Inflammatory macrophage treated with lipopolysaccharide for 4 hours (primary cell): ENCODE measurements around the gene SCD5.

ENCODE experiments used
- DNase-seq: peaks from one replicate; pipeline ENCODE4 v3.0.0-alpha.2; 2020

The SCD5 gene

DNA sequence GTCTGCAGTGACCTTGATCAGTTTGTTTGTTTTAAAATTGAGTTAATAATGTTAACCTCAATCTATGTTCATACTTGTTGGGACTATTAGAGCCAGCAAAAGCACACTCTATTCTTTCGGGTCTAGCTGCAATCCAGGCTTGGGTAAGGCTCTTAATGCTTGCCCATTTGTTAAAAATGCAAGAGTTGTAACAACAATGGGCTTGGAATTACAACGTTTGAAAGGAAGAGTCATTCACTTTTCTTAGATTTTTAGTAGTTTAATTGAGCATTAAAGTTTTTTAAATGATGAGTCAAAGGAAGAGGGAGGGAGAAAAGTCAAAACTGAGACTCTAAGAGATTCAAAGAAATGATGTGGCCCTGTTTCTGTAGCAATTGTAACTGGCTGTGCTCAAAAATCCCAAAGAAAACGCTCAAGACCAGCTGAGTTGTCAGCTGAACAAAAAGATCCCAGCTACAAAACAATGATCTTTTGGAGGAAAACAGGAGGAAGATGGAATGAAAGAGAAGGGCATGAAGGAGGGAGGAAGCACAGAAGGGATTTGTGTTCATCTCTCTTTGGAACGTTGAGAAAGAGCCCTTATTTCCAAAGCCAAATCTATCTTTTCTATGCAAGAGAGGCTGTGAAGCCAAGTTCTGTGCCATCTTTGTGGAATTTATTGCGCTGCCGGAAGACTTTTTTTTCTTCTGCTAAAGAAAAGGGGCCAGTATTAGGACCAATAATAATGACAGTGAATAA lies 5.5 kb downstream of the SCD5 start:
- no peak for DNase-seq

DNA sequence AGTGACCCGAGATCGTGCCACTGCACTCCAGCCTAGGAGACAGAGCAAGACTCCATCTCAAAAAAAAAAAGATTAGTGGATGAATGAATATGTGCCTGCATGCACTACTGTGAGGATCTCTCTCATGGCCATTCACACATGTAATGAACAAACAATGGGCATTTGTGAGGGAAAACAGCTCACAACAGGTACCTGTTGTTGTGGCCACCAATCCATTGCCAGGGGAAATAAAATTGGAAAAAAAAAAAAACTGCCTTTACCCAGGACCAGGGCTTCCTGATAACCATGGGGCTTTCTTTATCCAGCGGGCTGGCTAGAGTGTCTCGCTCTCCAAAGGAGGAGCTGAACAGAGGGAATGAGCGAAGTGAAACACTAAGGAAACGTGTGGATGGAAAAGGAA lies 7.4 kb downstream of the SCD5 start:
- DNase-seq: no peak

DNA sequence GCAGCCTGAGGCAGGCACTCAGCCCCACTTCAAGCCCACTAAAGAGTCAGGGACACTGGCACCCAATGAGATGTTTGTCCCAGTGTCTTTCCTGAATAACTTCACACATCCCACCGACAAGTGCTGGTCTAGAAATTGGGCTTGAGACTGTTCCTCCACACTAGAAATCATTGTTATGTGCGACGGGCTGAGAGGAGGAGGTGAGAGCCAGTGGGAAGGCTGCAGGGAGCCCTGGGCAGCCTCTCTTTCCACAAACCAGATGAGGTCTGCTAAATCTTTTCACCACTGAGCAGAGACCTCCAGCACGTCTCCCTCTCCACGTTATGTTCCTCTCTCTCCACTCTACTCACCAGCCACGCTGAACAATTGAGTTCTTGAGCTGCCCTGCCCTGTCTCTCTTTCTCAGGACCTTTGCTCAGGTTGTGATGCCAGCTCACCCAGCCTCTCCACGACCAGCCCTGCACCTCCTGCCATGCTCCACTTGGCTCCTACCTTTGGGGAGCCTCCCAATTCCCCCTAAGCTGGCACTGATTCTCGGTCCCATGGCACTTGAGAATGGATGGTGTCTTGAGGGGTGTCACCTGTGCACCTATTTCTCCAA lies 8.4 kb downstream of the SCD5 start:
- no peak for DNase-seq

- no peak for DNase-seq
These were observed 9.4 kb downstream of the SCD5 start for GRCh38 chr4:82789025-82789776.

- DNase-seq: no peak
These were observed 11.3 kb downstream of the SCD5 start for GRCh38 chr4:82787342-82787741.

DNA sequence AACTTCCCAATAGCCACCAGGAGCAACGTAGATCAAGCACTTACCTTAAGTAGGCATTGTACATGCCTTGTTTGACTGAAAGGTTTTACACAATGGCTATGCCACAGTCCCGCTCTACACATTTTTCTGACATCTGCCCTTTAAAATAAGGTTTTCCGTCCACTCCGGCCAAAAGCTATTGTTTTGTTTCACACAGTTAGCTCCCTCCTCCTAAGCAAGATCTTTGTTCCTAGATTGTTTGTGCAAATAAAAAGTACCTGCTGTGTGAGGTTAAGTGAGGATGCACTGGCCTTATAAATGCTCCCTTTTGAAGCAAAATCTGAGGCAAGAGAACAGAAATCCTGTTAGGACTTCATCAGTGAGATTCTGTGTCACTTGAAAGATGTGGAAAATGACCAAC lies 11.8 kb downstream of the SCD5 start:
- DNase-seq: no peak

GRCh38 chr4:82785611-82786400 lies 12.8 kb downstream of the SCD5 start:
- no peak for DNase-seq

DNA sequence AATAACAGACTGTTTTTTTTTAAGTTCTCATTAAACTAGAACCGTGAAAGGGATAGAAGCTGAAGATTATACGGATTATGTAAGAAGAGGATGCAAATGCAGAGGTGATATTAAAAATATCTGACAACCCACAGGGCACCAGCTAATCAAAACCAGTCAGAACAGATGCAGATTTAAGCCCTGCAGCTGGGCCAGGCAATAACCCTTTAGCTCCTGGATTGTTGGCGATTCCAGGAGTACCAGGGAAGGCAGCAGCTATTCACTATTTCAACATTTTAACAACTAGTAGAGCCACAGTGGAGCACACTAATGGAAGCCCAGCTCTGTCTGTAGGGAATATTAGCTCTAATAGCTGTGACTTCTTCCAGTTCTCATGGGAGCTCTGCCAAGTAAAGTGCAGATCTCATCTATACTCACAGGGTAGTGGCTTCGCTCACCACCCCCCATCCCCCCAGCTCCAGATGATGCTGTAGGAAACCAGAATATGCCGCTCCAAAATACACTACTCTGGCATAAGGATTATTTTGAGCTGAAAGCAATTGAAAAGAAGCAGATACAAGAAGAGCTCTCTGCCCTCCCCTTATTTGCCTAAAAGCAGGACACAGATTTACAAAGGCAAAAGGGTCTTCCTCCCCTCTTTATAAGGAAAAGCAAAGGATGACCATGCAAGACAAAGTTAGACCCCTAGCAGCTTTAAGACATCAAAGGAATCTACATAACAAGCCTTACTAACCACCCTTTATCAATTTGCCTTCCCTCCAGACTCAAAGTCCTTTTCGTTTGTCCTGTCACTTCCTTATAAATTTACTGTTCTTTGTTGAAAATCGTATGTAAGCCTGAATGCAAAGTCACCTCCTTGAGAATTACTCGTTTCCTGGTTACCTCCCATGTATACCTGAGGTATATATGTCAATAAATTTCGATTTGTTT lies 13.7 kb downstream of the SCD5 start:
- no peak for DNase-seq

DNA sequence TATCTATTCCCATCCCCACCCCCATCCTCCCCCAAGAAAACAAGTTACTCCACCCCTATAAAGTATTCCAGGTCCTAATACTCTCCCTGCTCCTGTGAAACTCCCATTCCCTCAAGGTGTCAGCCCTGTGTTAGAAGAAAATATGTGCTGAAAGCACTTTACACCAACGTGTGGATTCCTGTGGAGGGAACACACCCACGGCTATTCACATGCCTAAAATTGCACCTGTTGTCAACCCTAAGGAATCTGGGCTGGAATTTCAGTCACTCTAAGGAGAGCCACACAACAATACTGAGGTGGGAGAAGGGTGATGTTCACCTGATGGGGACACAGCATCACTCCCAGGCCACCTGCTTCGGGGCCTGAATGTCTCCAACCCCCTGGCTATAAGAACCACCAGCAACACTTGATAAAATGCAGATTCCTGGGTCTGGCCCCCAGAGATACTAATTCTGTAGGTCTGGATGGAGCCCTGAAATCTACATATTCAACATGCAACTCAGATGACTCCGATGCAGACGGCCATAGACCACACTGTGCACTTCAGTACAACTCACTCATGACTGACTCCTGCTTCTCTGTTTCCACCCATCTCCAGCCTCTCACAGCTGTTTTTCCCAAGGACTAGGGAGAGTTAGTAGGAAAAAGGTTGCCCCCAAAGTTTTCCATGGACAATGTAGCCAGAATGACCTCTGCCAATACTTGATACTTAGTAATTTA lies 15.8 kb downstream of the SCD5 start:
- no peak for DNase-seq

GRCh38 chr4:82780752-82781231 lies 17.8 kb downstream of the SCD5 start:
- DNase-seq: no peak

GRCh38 chr4:82780170-82780751 lies 18.3 kb downstream of the SCD5 start:
- no peak for DNase-seq

GRCh38 chr4:82779032-82779431 lies 19.6 kb downstream of the SCD5 start:
- DNase-seq: no peak

GRCh38 chr4:82777857-82778525 lies 20.6 kb downstream of the SCD5 start:
- DNase-seq: no peak

DNA sequence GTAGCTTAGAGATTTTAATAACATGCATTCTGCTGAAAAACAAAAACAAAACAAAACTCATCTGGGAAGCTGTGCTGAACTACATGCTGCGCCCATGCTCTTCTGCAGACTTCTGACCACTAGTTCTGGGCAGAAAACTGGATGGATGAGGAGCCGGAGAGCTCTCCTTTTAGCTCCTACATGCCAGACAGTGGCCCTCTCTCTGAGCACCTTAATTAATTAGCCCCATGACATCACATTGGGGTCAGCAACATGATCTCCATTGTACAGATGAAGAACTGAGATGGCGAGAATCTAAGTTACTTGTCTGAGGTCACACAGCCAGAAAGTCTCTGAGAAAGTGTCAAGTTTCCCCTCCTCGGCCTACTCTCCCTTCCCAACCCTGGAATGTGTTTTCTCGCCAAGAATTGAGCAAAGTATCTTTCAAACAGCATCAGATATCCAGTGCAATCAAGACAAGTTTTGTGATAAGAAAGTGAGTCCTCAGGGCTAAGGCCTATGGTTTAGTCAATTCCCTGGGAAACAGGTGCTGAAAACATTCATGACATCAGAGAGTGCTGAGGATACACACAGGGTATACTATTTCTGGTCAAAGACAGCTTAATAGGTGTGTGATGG lies 21.6 kb downstream of the SCD5 start:
- DNase-seq: no peak

DNA sequence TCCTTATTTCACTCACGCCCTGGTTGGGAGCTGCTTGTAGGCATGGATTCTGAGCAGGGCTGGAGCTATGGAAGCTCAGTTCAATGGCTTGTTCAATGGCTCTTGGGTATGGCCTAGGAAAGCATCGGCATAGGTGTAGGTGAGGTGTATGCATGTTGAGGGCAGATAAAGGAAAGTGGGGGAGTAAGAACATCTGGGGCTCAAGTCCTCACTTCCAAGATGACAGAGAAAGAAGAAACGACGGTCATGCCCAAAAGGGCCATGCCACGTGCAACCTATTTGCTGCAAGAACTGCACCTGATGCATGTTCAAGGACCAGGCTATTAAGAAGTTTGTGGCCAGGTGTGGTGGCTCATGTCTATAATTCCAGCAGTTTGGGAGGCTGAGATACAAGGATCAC lies 23.4 kb downstream of the SCD5 start:
- DNase-seq: no peak

DNA sequence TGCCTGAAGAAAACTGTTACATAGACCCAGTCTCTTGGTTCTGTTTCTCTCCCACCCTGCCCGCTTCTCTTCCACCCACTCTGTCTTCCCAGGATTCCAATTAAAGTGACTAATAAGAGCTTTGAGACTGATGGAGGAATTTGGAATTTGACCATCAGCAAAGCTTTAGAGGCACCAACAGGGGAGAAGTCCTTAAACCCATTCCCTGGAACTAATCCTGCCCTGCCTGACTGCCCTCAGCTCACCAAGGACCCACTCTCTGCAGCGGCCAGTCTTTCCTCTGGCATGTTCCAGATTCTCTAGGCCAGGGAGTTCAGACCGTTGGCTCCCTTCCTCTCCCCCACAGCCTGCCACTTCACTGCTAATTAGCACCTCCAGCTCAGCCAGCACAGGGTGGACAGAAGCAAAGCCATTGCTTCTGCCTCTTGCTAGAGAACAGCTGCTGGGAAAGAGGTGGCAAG lies 23.9 kb downstream of the SCD5 start:
- no peak for DNase-seq

- DNase-seq: no peak
These were observed 25.5 kb downstream of the SCD5 start for GRCh38 chr4:82773057-82773456.

DNA sequence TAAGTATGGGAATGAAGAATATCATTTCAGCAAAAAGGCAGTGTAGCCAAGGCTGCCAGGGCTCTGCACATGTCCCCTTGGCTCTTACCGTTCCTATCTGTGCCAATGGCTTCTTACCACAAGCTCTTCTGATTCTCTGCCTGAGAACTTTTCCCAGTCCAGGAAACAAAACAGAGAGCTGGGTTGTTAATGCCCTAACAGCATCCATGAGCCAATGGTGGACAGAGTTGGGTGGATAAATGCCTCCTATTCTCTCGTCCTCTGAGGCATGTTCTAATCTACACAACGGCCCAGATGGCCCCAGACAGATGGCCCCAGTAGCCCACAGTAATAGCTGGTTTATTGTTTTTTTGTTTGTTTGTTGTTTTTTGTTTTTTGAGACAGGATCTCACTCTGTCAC lies 28.0 kb downstream of the SCD5 start:
- no peak for DNase-seq

- DNase-seq: no peak
These were observed 33.5 kb downstream of the SCD5 start for GRCh38 chr4:82765134-82765533.

GRCh38 chr4:82761229-82761628 lies 37.4 kb downstream of the SCD5 start:
- DNase-seq: no peak
